Naive thymus-derived CD4-positive, alpha-beta T cell (primary cell): ENCODE measurements around the gene HACE1. TPM values are rescaled to one million over a fixed set of nuclear protein-coding genes. Genes with fewer than 3 reads are reported as not detected.
A peak's percentile ranks its signal among the peaks of the same experiment; 100 is the strongest.

Experiments used
- ATAC-seq: fragments of 150-1000 bp; cut with Tn5 transposase; 2 replicates; pipeline ENCODE4 v1.10.0; 2021; ENCODE audit warnings: mild to moderate bottlenecking, moderate library complexity
- CTCF ChIA-PET: fragments of 350-600 bp; sonication (Branson Sonifier 250); formaldehyde crosslinking; loops from one replicate; lab custom pipeline; 2021; ENCODE audit warnings: antibody characterized with exemption; lab: Charles Lee
- POLR2A ChIA-PET: fragments of 350-600 bp; sonication (Branson Sonifier 250); formaldehyde crosslinking; loops from one replicate; lab custom pipeline; 2021; ENCODE audit warnings: antibody characterized with exemption, inconsistent platforms; lab: Charles Lee
- DNase-seq, 9 donors: peaks; one replicate each; pipeline versions ENCODE4 v3.0.0 to v3.0.0-alpha.2; 2020 to 2022; ENCODE audit warnings: mixed read lengths in 1 of 9
- H3K27ac ChIP-seq: one replicate; pipeline ENCODE4 v1.7.0; 2013; ENCODE audit warnings: mild to moderate bottlenecking, low read depth, low read length, moderate library complexity
- H3K27me3 ChIP-seq, 2 donors: one replicate each; pipeline ENCODE4 v1.7.0; 2013; ENCODE audit warnings: low read length in 2 of 2, mild to moderate bottlenecking in 2 of 2, moderate library complexity in 2 of 2; ENCODE audit not compliant: control insufficient read depth in 2 of 2, insufficient read depth in 2 of 2
- H3K36me3 ChIP-seq, 3 experiments: 1 replicate in 2 of 3; 2 replicates in 1 of 3; pipeline ENCODE4 v1.7.0; 2013; ENCODE audit warnings: low read length in 3 of 3, mild to moderate bottlenecking in 3 of 3, moderate library complexity in 1 of 3; ENCODE audit not compliant: insufficient read depth in 3 of 3, control insufficient read depth in 2 of 3
- H3K4me1 ChIP-seq, 2 donors: one replicate each; pipeline ENCODE4 v1.7.0; 2013; ENCODE audit warnings: low read length in 2 of 2, mild to moderate bottlenecking in 2 of 2, moderate library complexity in 1 of 2; ENCODE audit not compliant: control insufficient read depth in 2 of 2, insufficient read depth in 2 of 2
- H3K4me3 ChIP-seq: 2 replicates; pipeline ENCODE4 v1.7.0; 2013; ENCODE audit warnings: mild to moderate bottlenecking, low read length
- H3K9me3 ChIP-seq, 3 experiments: 1 replicate in 2 of 3; 2 replicates in 1 of 3; pipeline ENCODE4 v1.7.0; 2013; ENCODE audit warnings: low read length in 3 of 3; ENCODE audit not compliant: control insufficient read depth in 2 of 3
- H3K27ac Mint-ChIP-seq, 9 donors: one replicate each; pipeline ENCODE4 v1.8.0; 2020 to 2022; ENCODE audit warnings: mixed read lengths in 9 of 9, mild to moderate bottlenecking in 8 of 9, moderate library complexity in 5 of 9, inconsistent platforms in 2 of 9
- H3K27me3 Mint-ChIP-seq, 5 donors: one replicate each; pipeline ENCODE4 v1.8.0; 2021 to 2022; ENCODE audit warnings: mixed read lengths in 5 of 5, mild to moderate bottlenecking in 1 of 5
- H3K36me3 Mint-ChIP-seq, 5 donors: one replicate each; pipeline ENCODE4 v1.8.0; 2020 to 2022; ENCODE audit warnings: mixed read lengths in 5 of 5, mild to moderate bottlenecking in 3 of 5, inconsistent platforms in 1 of 5
- H3K4me1 Mint-ChIP-seq, 7 donors: one replicate each; pipeline ENCODE4 v1.8.0; 2020 to 2022; ENCODE audit warnings: mixed read lengths in 7 of 7, mild to moderate bottlenecking in 3 of 7, inconsistent platforms in 1 of 7
- H3K4me3 Mint-ChIP-seq, 10 donors: one replicate each; pipeline ENCODE4 v1.8.0; 2020 to 2022; ENCODE audit warnings: mild to moderate bottlenecking in 10 of 10, mixed read lengths in 10 of 10, moderate library complexity in 6 of 10, inconsistent platforms in 2 of 10
- H3K9me3 Mint-ChIP-seq, 11 donors: one replicate each; pipeline ENCODE4 v1.8.0; 2020 to 2022; ENCODE audit warnings: mixed read lengths in 11 of 11, mild to moderate bottlenecking in 4 of 11, inconsistent platforms in 1 of 11, moderate library complexity in 1 of 11
- intact Hi-C, 2 donors: fragments of 100-400 bp; cut with micrococcal nuclease; formaldehyde crosslinking; loops; one replicate each; pipeline ENCODE4 v1.15.1; 2023
- polyA plus RNA-seq, 2 donors: library from polyadenylated mRNA; unstranded; fragments of 300-500 nt; fragmentation: Illumina TruSeq; gene quantifications; one replicate each; pipeline ENCODE4 v1.2.3, GENCODE V29; 2021
- total RNA-seq, 6 experiments: library from RNA in 5 of 6; stranded (reverse) in 5 of 6; gene quantifications; 1 replicate in 5 of 6; 2 replicates in 1 of 6; pipeline ENCODE4 v1.2.3 and lab custom pipeline; 2021 to 2026

The HACE1 gene
- total and polyA plus RNA-seq, 7 experiments from 2014 or later = 4.1 to 17.1 (median 12.1) TPM

GRCh38 chr6:104682722-104683643 lies 176.7 kb downstream of the HACE1 start:
- Histone ChIP-seq H3K4me3 (no peak overlapping the region), H3K27ac (no peak overlapping the region), H3K27me3 (no peaks in the 10 kb centered on the region), H3K4me1 (peaks cover 4 to 7% of the 10 kb centered on the region in 2 donors), H3K9me3 (no peaks in the 10 kb centered on the region), H3K36me3 (no peaks in the 10 kb centered on the region)
- ATAC-seq (peak; percentile 68), DNase-seq (peak; percentile 31 to 74 (median 63))
- Mint-ChIP-seq H3K4me3 (peak overlapping the region in 4 of 10 donors; percentile 5 to 40 (median 28)), H3K9me3 (peaks cover 0 to 5% (median 0%) of the 10 kb centered on the region in 11 donors), H3K27me3 (no peaks in the 10 kb centered on the region), H3K4me1 (peaks cover 8 to 24% (median 20%) of the 10 kb centered on the region in 7 donors), H3K36me3 (no peaks in the 10 kb centered on the region), H3K27ac (peak overlapping the region in 1 of 9 donors; percentile 26)
- CTCF ChIA-PET = interaction anchor here (0.6 to 6.3 kb wide), 9 partner anchors 14 to 646 kb away, joined by 3 to 36 read pairs (median 3); no protein-coding TSS in a partner anchor
- POLR2A ChIA-PET = interaction anchor here (0.6 kb wide), 1 partner anchor 81 kb away, joined by 5 read pairs; no protein-coding TSS in a partner anchor
- intact Hi-C loops = loop anchor here (1.0 to 10.0 kb wide), 5 partner anchors 22 to 722 kb away; partner anchors contain the start of genes PREP (in 2 of the 2) and HACE1 (in 1 of the 2)

GRCh38 chr6:104680539-104680938 lies 179.2 kb downstream of the HACE1 start:
- H3K27ac ChIP-seq = no peak overlapping the region
- no peaks in the 10 kb centered on the region for H3K9me3 ChIP-seq
- peaks cover 4 to 7% of the 10 kb centered on the region in 2 donors for H3K4me1 ChIP-seq
- Mint-ChIP-seq H3K36me3 (peaks cover 0 to 4% (median 0%) of the 10 kb centered on the region in 5 donors), H3K4me1 (peaks cover 8 to 20% (median 18%) of the 10 kb centered on the region in 7 donors), H3K27me3 (peaks cover 0 to 2% (median 0%) of the 10 kb centered on the region in 5 donors), H3K27ac (no peak overlapping the region), H3K4me3 (no peak overlapping the region), H3K9me3 (peaks cover 0 to 11% (median 5%) of the 10 kb centered on the region in 11 donors)
- no peak for DNase-seq
- no peak for ATAC-seq
- H3K27me3 ChIP-seq = no peaks in the 10 kb centered on the region
- intact Hi-C loops = loop anchor here (5.0 to 10.0 kb wide), 2 partner anchors 177 to 724 kb away; partner anchors contain the start of genes PREP (in 2 of the 2) and HACE1 (in 1 of the 2)
- POLR2A ChIA-PET = no interaction called here
- CTCF ChIA-PET = no interaction called here
- no peaks in the 10 kb centered on the region for H3K36me3 ChIP-seq
- no peak overlapping the region for H3K4me3 ChIP-seq

GRCh38 chr6:104679971-104680370 lies 179.7 kb downstream of the HACE1 start:
- peaks cover 8 to 20% (median 18%) of the 10 kb centered on the region in 7 donors for H3K4me1 Mint-ChIP-seq
- CTCF ChIA-PET = interaction anchor here (0.8 kb wide), 2 partner anchors 91 to 94 kb away, joined by 3 to 4 read pairs; no protein-coding TSS in a partner anchor
- intact Hi-C loops = loop anchor here (5.0 to 10.0 kb wide), 2 partner anchors 177 to 725 kb away; partner anchors contain the start of genes PREP (in 2 of the 2) and HACE1 (in 1 of the 2)

More at GRCh38 chr6:104679971-104680370, 179.7 kb downstream of the HACE1 start:
- no peaks in the 10 kb centered on the region for H3K36me3 ChIP-seq
- no peaks in the 10 kb centered on the region for H3K27me3 ChIP-seq
- H3K27ac ChIP-seq = no peak overlapping the region
- DNase-seq = no peak
- Mint-ChIP-seq H3K4me3 (no peak overlapping the region), H3K36me3 (peaks cover 0 to 4% (median 2%) of the 10 kb centered on the region in 5 donors), H3K27ac (no peak overlapping the region), H3K27me3 (peaks cover 0 to 2% (median 0%) of the 10 kb centered on the region in 5 donors), H3K9me3 (peaks cover 0 to 16% (median 5%) of the 10 kb centered on the region in 11 donors)
- POLR2A ChIA-PET = no interaction called here
- peaks cover 4 to 7% of the 10 kb centered on the region in 2 donors for H3K4me1 ChIP-seq
- no peak for ATAC-seq
- H3K4me3 ChIP-seq = no peak overlapping the region
- H3K9me3 ChIP-seq = no peaks in the 10 kb centered on the region

Other genes starting within 250 kb of the HACE1 start
- gene LIN28B, start 97.2 kb upstream of the HACE1 start, total RNA-seq = not detected
- gene LIN28B, start 97.2 kb upstream of the HACE1 start, polyA plus RNA-seq = not detected